Measurements from ENCODE around the gene PRR11. TPM values are rescaled to one million over a fixed set of nuclear protein-coding genes. Genes with fewer than 3 reads are reported as not detected.

Gene PRR11
- total and polyA plus RNA-seq, 2 of the 4 experiments (the other 2 are of a cell fraction): 8.6 to 24.0 TPM

GRCh38 chr17:59161477-59161876 lies 5.9 kb downstream of the PRR11 start:
- intact Hi-C loops (cut with micrococcal nuclease): no loop called here
- in situ Hi-C loops (cut with MboI; ENCODE audit: low sequenced_read_pairs): no loop called here
- H3K27me3 ChIP-seq (ENCODE audit: control insufficient read depth, insufficient read depth, low read length): no peaks in the 10 kb centered on the region
- no peak overlapping the region for H3K4me3 ChIP-seq (ENCODE audit: insufficient read depth, low read depth, low read length)
- POLR2A ChIA-PET (ENCODE audit: unreplicated experiment): no interaction called here
- H2BK5ac ChIP-seq (ENCODE audit: low read depth, low read length, poor library complexity, severe bottlenecking): no peak overlapping the region
- CTCF ChIA-PET: interaction anchor here (0.9 kb wide), 1 partner anchor 12 kb away, joined by 4 read pairs; no protein-coding TSS in a partner anchor
- H3K4me2 ChIP-seq (ENCODE audit: low read depth, low read length): no peak overlapping the region
- ATAC-seq (ENCODE audit: low read depth) (no peak), DNase-seq (no peak)
- H3K14ac ChIP-seq (replicated peaks; ENCODE audit: low read depth, low read length): no peak overlapping the region
- no peak overlapping the region for H3K9ac ChIP-seq (ENCODE audit: low read depth, low read length)
- H4K5ac ChIP-seq (ENCODE audit: low read depth, low read length): peak overlapping the region; percentile 75; the same call in 1 of the 2 replicates
- H3K9me3 ChIP-seq (ENCODE audit: control insufficient read depth, insufficient read depth, low read length): no peaks in the 10 kb centered on the region
- no peak overlapping the region for H2AK9ac ChIP-seq (replicated peaks; ENCODE audit: low read depth, low read length, poor library complexity)
- H4K91ac ChIP-seq (ENCODE audit: insufficient read depth, low read depth, low read length): no peak overlapping the region
- peak overlapping the region; percentile 36; the same call in 1 of the 2 replicates for H3K4ac ChIP-seq (ENCODE audit: low read depth, low read length)
- no peak overlapping the region for H2BK120ac ChIP-seq (ENCODE audit: low read depth, low read length)
- dilution Hi-C loops (cut with HindIII; ENCODE audit: low sequenced_read_pairs, unreplicated experiment): no loop called here
- BruUV-seq (replicated peaks): no TSS peak
- no peak overlapping the region for H2AFZ ChIP-seq (replicated peaks; ENCODE audit: low read length, poor library complexity)
- no peak overlapping the region; the same call in 1 of the 2 replicates for H3K27ac ChIP-seq (ENCODE audit: insufficient read depth, low read length)
- H4K20me1 ChIP-seq (ENCODE audit: insufficient read depth, low read length): no peaks in the 10 kb centered on the region
- no peak overlapping the region for H2BK15ac ChIP-seq (ENCODE audit: low read depth, low read length)
- H3K23ac ChIP-seq (ENCODE audit: low read depth, low read length): no peak overlapping the region
- no peak for TF ChIP-seq USF2 (IDR thresholded peaks at IDR 0.05; ENCODE audit: low read depth, low read length)
- no peak for TF ChIP-seq RFX5 (IDR thresholded peaks at IDR 0.05; ENCODE audit: low read depth, low read length)
- TF ChIP-seq NFE2L2 (IDR thresholded peaks at IDR 0.05; ENCODE audit: low read depth, low read length): no peak
- TF ChIP-seq ELK1 (IDR thresholded peaks at IDR 0.05; ENCODE audit: borderline replicate concordance, low read depth, low read length): no peak
- TF ChIP-seq MAZ (IDR thresholded peaks at IDR 0.05; ENCODE audit: borderline replicate concordance, low read depth, low read length): no peak
- no peak for TF ChIP-seq RAD21 (IDR thresholded peaks at IDR 0.05; ENCODE audit: low read length)
- no peak overlapping the region for H3K18ac ChIP-seq (ENCODE audit: low read depth, low read length)
- H2AK5ac ChIP-seq (ENCODE audit: low read depth, low read length): no peak overlapping the region; the same call in 1 of the 2 replicates
- no peak overlapping the region for H3K56ac ChIP-seq (ENCODE audit: extremely low read depth, insufficient read depth, low read length)
- WGBS, 2 experiments (ENCODE audit: extremely low coverage in 2 of 2, insufficient read length in 1 of 2): no CpG with 5 or more reads among the region's 2 CpGs
- H2BK20ac ChIP-seq (ENCODE audit: low read depth, low read length): no peak overlapping the region
- H3K79me1 ChIP-seq (ENCODE audit: low read depth in 1 of 2, low read length in 2 of 2): peaks cover 19 to 39% of the 10 kb centered on the region in 2 experiments
- H3K4me1 ChIP-seq (ENCODE audit: control insufficient read depth, insufficient read depth, low read length): peaks cover 5% of the 10 kb centered on the region
- peak overlapping the region in 1 of 2 experiments; percentile 41; a peak in 2 of 4 replicates for H4K8ac ChIP-seq (ENCODE audit: low read depth in 2 of 2, low read length in 2 of 2)
- peaks cover 8% of the 10 kb centered on the region; the same call in 1 of the 2 replicates for H3K9me1 ChIP-seq (ENCODE audit: insufficient read depth, low read length)
- no peaks in the 10 kb centered on the region for H3K36me3 ChIP-seq (ENCODE audit: control insufficient read depth, insufficient read depth, low read length)
